Muscle layer of duodenum (tissue), 2 donors: ENCODE results near the gene CCDC127.

Experiments used
- H3K27ac ChIP-seq: one replicate; pipeline ENCODE4 v1.7.0; 2013; ENCODE audit warnings: mild to moderate bottlenecking, low read length
- H3K27me3 ChIP-seq: one replicate; pipeline ENCODE4 v1.7.0; 2013; ENCODE audit warnings: low read depth, mild to moderate bottlenecking, control low read depth, low read length
- H3K36me3 ChIP-seq, 2 donors: one replicate each; pipeline ENCODE4 v1.7.0; 2013; ENCODE audit warnings: low read length in 2 of 2, control low read depth in 1 of 2, mild to moderate bottlenecking in 1 of 2; ENCODE audit not compliant: insufficient read depth in 2 of 2, control insufficient read depth in 1 of 2
- H3K4me1 ChIP-seq, 2 donors: one replicate each; pipeline ENCODE4 v1.7.0; 2013; ENCODE audit warnings: low read length in 2 of 2, mild to moderate bottlenecking in 2 of 2, control low read depth in 1 of 2, moderate library complexity in 1 of 2; ENCODE audit not compliant: insufficient read depth in 2 of 2, control insufficient read depth in 1 of 2
- H3K4me3 ChIP-seq, 2 donors: one replicate each; pipeline ENCODE4 v1.7.0; 2013; ENCODE audit warnings: low read length in 2 of 2, low read depth in 1 of 2, mild to moderate bottlenecking in 1 of 2
- H3K9me3 ChIP-seq, 2 donors: one replicate each; pipeline ENCODE4 v1.7.0; 2013; ENCODE audit warnings: low read length in 2 of 2, control low read depth in 1 of 2, mild to moderate bottlenecking in 1 of 2; ENCODE audit not compliant: control insufficient read depth in 1 of 2
- donor health status: healthy.

The CCDC127 gene

GRCh38 chr5:149745-150485 is 68.0 kb downstream of the CCDC127 start:
- no peak overlapping the region for H3K4me3 ChIP-seq
- no peak overlapping the region for H3K27ac ChIP-seq
- H3K9me3 ChIP-seq: peaks cover 4 to 18% of the 10 kb centered on the region in 2 donors
- no peaks in the 10 kb centered on the region for H3K27me3 ChIP-seq
- no peaks in the 10 kb centered on the region for H3K36me3 ChIP-seq
- no peaks in the 10 kb centered on the region for H3K4me1 ChIP-seq

DNA sequence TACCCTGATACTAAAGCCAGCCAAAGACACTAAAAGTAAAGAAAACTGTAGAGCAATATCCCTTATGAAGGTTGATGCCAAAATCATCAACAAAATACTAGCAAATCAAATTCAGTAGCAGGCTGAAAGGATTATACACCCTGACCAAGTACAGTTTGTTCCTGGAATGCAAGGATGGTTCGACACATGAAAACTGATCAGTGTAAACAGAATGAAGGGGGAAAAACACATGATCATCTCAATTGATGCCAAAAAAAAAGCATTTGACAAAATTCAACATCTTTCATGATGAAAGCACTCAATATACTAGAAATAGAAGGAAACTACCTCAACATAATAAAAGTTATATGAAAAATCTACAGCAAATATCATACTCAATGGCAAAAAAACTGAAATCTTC is 70.2 kb downstream of the CCDC127 start:
- Histone ChIP-seq H3K4me3 (no peak overlapping the region), H3K4me1 (no peaks in the 10 kb centered on the region), H3K27me3 (no peaks in the 10 kb centered on the region), H3K9me3 (peaks cover 4 to 18% of the 10 kb centered on the region in 2 donors), H3K27ac (no peak overlapping the region), H3K36me3 (no peaks in the 10 kb centered on the region)
